Activated T-cell treated with anti-CD3 and anti-CD28 coated beads for 4 hours (primary cell): ENCODE measurements around the gene RBMS1.

Experiments
- DNase-seq: peaks from one replicate; pipeline ENCODE4 v3.0.0-alpha.2; 2020

The RBMS1 gene

GRCh38 chr2:160293391-160294091, 200.1 kb downstream of the RBMS1 start:
- no peak for DNase-seq

GRCh38 chr2:160292225-160292624, 201.4 kb downstream of the RBMS1 start:
- no peak for DNase-seq

- DNase-seq, result no peak
These were observed 202.2 kb downstream of the RBMS1 start for GRCh38 chr2:160291382-160291781.

- DNase-seq, result no peak
These were observed 203.0 kb downstream of the RBMS1 start for GRCh38 chr2:160290598-160290997.

GRCh38 chr2:160289831-160290230, 203.8 kb downstream of the RBMS1 start:
- no peak for DNase-seq

- no peak for DNase-seq
These were observed 204.5 kb downstream of the RBMS1 start for GRCh38 chr2:160289126-160289525.

- DNase-seq, result no peak
These were observed 205.3 kb downstream of the RBMS1 start for GRCh38 chr2:160288324-160288723.

GRCh38 chr2:160287476-160287875, 206.1 kb downstream of the RBMS1 start:
- no peak for DNase-seq

GRCh38 chr2:160286551-160286950, 207.1 kb downstream of the RBMS1 start:
- no peak for DNase-seq

- DNase-seq, result no peak
These were observed 209.9 kb downstream of the RBMS1 start for GRCh38 chr2:160283675-160284074.

- DNase-seq, result no peak
These were observed 211.5 kb downstream of the RBMS1 start for GRCh38 chr2:160282063-160282580.

GRCh38 chr2:160281213-160281612, 212.4 kb downstream of the RBMS1 start:
- DNase-seq, result no peak

- DNase-seq, result no peak
These were observed 213.7 kb downstream of the RBMS1 start for GRCh38 chr2:160279813-160280465.

GRCh38 chr2:160278879-160279177, 214.8 kb downstream of the RBMS1 start:
- no peak for DNase-seq

GRCh38 chr2:160278101-160278878, 215.3 kb downstream of the RBMS1 start:
- DNase-seq, result no peak

GRCh38 chr2:160277151-160277550, 216.5 kb downstream of the RBMS1 start:
- DNase-seq, result no peak

- DNase-seq, result no peak
These were observed 218.0 kb downstream of the RBMS1 start for GRCh38 chr2:160275656-160276055.

- no peak for DNase-seq
These were observed 222.2 kb downstream of the RBMS1 start for GRCh38 chr2:160271171-160272086.

GRCh38 chr2:160270571-160271113, 223.0 kb downstream of the RBMS1 start:
- no peak for DNase-seq

- DNase-seq, result peak; percentile 49
These were observed 223.6 kb downstream of the RBMS1 start for GRCh38 chr2:160269803-160270570.

GRCh38 chr2:160269365-160269764, 224.2 kb downstream of the RBMS1 start:
- no peak for DNase-seq
